Measurements from ENCODE around the gene KLHL41.

DNA sequence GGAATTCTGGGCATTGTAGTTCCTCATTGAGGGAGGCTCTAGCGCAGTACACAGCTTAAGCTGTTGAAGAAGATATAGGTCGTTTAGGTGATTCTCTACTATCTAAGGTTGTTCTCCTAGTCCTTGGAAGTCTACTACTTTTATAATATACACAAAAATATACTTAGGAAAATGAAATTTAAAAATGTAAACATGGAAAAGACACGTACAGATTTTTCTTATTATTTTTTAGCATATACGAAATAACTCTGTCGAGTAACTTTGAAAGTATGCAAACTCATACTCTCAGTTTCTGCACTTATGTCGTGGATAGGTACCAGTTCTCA lies 64.4 kb downstream of the KLHL41 start:
- TF ChIP-seq ZNF652 (CRISPR knock-in tag; IDR thresholded peaks at IDR 0.05; ENCODE audit: borderline replicate concordance, low read depth): no peak
- TF ChIP-seq, protein P1, sequence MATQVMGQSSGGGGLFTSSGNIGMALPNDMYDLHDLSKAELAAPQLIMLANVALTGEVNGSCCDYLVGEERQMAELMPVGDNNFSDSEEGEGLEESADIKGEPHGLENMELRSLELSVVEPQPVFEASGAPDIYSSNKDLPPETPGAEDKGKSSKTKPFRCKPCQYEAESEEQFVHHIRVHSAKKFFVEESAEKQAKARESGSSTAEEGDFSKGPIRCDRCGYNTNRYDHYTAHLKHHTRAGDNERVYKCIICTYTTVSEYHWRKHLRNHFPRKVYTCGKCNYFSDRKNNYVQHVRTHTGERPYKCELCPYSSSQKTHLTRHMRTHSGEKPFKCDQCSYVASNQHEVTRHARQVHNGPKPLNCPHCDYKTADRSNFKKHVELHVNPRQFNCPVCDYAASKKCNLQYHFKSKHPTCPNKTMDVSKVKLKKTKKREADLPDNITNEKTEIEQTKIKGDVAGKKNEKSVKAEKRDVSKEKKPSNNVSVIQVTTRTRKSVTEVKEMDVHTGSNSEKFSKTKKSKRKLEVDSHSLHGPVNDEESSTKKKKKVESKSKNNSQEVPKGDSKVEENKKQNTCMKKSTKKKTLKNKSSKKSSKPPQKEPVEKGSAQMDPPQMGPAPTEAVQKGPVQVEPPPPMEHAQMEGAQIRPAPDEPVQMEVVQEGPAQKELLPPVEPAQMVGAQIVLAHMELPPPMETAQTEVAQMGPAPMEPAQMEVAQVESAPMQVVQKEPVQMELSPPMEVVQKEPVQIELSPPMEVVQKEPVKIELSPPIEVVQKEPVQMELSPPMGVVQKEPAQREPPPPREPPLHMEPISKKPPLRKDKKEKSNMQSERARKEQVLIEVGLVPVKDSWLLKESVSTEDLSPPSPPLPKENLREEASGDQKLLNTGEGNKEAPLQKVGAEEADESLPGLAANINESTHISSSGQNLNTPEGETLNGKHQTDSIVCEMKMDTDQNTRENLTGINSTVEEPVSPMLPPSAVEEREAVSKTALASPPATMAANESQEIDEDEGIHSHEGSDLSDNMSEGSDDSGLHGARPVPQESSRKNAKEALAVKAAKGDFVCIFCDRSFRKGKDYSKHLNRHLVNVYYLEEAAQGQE (IDR thresholded peaks at IDR 0.05; ENCODE audit: borderline replicate concordance in 1 of 2, low read depth in 1 of 2, low read length in 2 of 2): no peak
- no peak for TF ChIP-seq SP1 (IDR thresholded peaks at IDR 0.05)
- TF ChIP-seq SP1 (CRISPR knock-in tag; IDR thresholded peaks at IDR 0.05): no peak
- TF ChIP-seq POLR2A (IDR thresholded peaks at IDR 0.05; ENCODE audit: insufficient read depth in 1 of 2, low read depth in 2 of 2, low read length in 2 of 2): no peak
- TF ChIP-seq RFXAP (CRISPR knock-in tag; IDR thresholded peaks at IDR 0.05; ENCODE audit: borderline replicate concordance): no peak

Data from HepG2 (cell line).